Epidermal melanocyte (primary cell): ENCODE measurements around the gene ANKS3.

ENCODE experiments used
- DNase-seq: peaks from one replicate; pipeline ENCODE4 v3.0.0; 2011; ENCODE audit warnings: low spot score; ENCODE audit not compliant: insufficient read length

The ANKS3 gene

GRCh38 chr16:4651827-4652226 is 82.2 kb downstream of the ANKS3 start:
- DNase-seq, result no peak

DNA sequence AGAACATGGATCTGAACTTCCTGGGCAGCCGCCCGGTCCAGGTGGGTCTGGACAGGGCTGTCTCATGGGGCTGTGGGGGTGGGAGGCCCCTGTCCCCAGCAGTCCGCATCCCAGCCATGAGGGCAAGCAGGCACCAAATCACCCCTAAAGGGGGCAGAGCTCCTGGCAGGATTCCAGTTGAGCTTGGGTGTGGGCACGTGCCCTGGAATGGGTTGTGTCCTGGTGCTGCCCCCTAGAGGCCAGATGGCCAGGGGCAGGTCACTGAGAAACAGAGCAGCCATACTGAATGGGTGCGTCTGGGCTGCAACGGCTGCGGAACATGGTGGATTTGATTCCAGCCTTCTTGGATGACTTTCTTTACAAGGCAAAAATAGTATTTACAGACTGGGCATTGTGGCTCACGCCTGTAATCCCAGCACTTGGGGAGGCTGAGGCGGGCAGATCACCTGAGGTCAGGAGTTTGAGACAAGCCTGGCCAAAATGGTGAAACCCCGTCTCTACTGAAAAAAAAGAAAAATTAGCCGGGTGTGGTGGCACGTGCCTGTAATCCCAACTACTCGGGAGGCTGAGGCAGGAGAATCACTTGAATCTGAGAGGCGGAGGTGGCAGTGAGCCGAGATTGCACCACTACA is 83.5 kb downstream of the ANKS3 start:
- peak; percentile 65 for DNase-seq

GRCh38 chr16:4649744-4650442 is 84.2 kb downstream of the ANKS3 start:
- no peak for DNase-seq

GRCh38 chr16:4648917-4649316 is 85.2 kb downstream of the ANKS3 start:
- DNase-seq, result no peak

GRCh38 chr16:4647644-4647980 is 86.5 kb downstream of the ANKS3 start:
- no peak for DNase-seq

- DNase-seq, result no peak
These were observed 87.1 kb downstream of the ANKS3 start for GRCh38 chr16:4646773-4647643.
